Gastrocnemius medialis (tissue), 4 donors: ENCODE results near the gene CEACAM19. TPM values are rescaled to one million over a fixed set of nuclear protein-coding genes. Genes with fewer than 3 reads are reported as not detected.

Experiments used
- ATAC-seq, 2 donors: fragments of 150-250 bp; one replicate each; pipeline ENCODE4 v1.9.1; 2016
- DNase-seq, 2 donors: peaks; one replicate each; pipeline ENCODE4 v3.0.0-alpha.2; 2019
- H3K27ac ChIP-seq, 4 donors: fragments of 200-600 bp; sonication (generic); 1 replicate in 1 of 4; 2 replicates in 3 of 4; pipeline ENCODE4 v1.5.1; 2016 to 2018; ENCODE audit warnings: mild to moderate bottlenecking in 2 of 4, moderate library complexity in 1 of 4
- H3K27me3 ChIP-seq, 3 donors: fragments of 200-600 bp; sonication (generic) in 2 of 3; 1 replicate in 1 of 3; 2 replicates in 2 of 3; pipeline versions ENCODE4 v1.5.1 to v1.6.0; 2016 to 2019; ENCODE audit warnings: mild to moderate bottlenecking in 1 of 3, moderate library complexity in 1 of 3
- H3K36me3 ChIP-seq, 2 donors: fragments of 200-600 bp; sonication (generic) in 1 of 2; one replicate each; pipeline ENCODE4 v1.5.1; 2017 to 2018
- H3K4me1 ChIP-seq, 2 donors: fragments of 200-600 bp; sonication (generic) in 1 of 2; one replicate each; pipeline ENCODE4 v1.5.1; 2016 to 2017; ENCODE audit warnings: mild to moderate bottlenecking in 2 of 2
- H3K4me3 ChIP-seq, 4 donors: fragments of 200-600 bp; sonication (generic) in 3 of 4; 1 replicate in 1 of 4; 2 replicates in 3 of 4; pipeline ENCODE4 v1.5.1; 2016 to 2019; ENCODE audit warnings: mild to moderate bottlenecking in 2 of 4
- H3K9me3 ChIP-seq, 3 donors: fragments of 200-600 bp; sonication (generic) in 2 of 3; 1 replicate in 1 of 3; 2 replicates in 2 of 3; pipeline ENCODE4 v1.5.1; 2016 to 2019
- POLR2A ChIP-seq, 2 donors: fragments of 450-650 bp; IDR thresholded peaks; one replicate each; pipeline ENCODE4 v1.6.1; 2017; ENCODE audit warnings: antibody characterized with exemption in 2 of 2, mild to moderate bottlenecking in 2 of 2, moderate library complexity in 2 of 2
- in situ Hi-C, 4 donors: fragments of 200-750 bp; cut with MboI; loops; one replicate each; pipeline versions ENCODE4 v1.15.0 to v1.8.0; 2017; ENCODE audit warnings: low sequenced_read_pairs in 4 of 4
- intact Hi-C: fragments of 100-400 bp; cut with DNase I; formaldehyde crosslinking; loops from one replicate; pipeline ENCODE4 v1.15.1; 2023; ENCODE audit warnings: low total_unique reads
- total RNA-seq, 4 donors: library from RNA; depleted of rRNA; stranded (reverse); fragments of >200 nt; gene quantifications; one replicate each; pipeline versions ENCODE4 v1.1.0 to v1.2.3, GENCODE V29; 2016
- TF ChIP-seq, protein P1 (sequence below), 5 experiments: fragments of 450-650 bp in 3 of 5; fragments of 200-600 bp in 2 of 5; sonication (generic) in 2 of 5; IDR thresholded peaks in 4 of 5; conservative IDR thresholded peaks in 1 of 5; 1 replicate in 4 of 5; 2 replicates in 1 of 5; pipeline ENCODE4 v1.5.1; 2016 to 2019; ENCODE audit warnings: antibody characterized with exemption in 5 of 5, mild to moderate bottlenecking in 3 of 5, moderate library complexity in 3 of 5

The CEACAM19 gene
- total RNA-seq, 4 donors from 2014 or later, result 2.0 to 8.5 (median 3.7) TPM

DNA sequence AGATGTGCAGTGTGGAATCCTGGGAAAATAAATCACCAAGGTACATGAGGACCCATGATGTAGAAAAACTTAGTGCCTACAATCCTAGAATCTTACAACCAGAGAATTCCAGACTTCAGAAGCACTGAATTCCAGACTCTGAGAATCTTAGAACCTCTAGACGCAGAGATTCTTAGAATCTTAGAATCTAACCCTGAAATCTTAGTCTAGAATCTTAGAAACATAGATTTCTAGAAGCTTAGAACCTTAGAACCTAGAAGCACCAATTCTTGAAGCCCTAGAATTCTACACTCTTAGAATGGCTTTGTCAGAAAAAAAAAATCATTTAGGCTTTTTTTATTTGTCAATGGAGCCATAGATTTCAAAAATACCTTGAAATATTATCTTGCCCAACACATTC lies 33.7 kb downstream of the CEACAM19 start:
- no peak for DNase-seq
- ATAC-seq, result no peak
- in situ Hi-C loops, result no loop called here
- Histone ChIP-seq H3K27ac (no peak overlapping the region), H3K9me3 (no peaks in the 10 kb centered on the region), H3K4me3 (no peak overlapping the region), H3K27me3 (no peaks in the 10 kb centered on the region), H3K36me3 (no peaks in the 10 kb centered on the region), H3K4me1 (no peaks in the 10 kb centered on the region)
- no peak for TF ChIP-seq POLR2A (IDR thresholded peaks at IDR 0.05)
- TF ChIP-seq, protein P1, sequence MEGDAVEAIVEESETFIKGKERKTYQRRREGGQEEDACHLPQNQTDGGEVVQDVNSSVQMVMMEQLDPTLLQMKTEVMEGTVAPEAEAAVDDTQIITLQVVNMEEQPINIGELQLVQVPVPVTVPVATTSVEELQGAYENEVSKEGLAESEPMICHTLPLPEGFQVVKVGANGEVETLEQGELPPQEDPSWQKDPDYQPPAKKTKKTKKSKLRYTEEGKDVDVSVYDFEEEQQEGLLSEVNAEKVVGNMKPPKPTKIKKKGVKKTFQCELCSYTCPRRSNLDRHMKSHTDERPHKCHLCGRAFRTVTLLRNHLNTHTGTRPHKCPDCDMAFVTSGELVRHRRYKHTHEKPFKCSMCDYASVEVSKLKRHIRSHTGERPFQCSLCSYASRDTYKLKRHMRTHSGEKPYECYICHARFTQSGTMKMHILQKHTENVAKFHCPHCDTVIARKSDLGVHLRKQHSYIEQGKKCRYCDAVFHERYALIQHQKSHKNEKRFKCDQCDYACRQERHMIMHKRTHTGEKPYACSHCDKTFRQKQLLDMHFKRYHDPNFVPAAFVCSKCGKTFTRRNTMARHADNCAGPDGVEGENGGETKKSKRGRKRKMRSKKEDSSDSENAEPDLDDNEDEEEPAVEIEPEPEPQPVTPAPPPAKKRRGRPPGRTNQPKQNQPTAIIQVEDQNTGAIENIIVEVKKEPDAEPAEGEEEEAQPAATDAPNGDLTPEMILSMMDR (IDR thresholded peaks at IDR 0.05 in 4 of 5, conservative IDR thresholded peaks at IDR 0.05 in 1 of 5), result no peak
- intact Hi-C loops, result no loop called here

DNA sequence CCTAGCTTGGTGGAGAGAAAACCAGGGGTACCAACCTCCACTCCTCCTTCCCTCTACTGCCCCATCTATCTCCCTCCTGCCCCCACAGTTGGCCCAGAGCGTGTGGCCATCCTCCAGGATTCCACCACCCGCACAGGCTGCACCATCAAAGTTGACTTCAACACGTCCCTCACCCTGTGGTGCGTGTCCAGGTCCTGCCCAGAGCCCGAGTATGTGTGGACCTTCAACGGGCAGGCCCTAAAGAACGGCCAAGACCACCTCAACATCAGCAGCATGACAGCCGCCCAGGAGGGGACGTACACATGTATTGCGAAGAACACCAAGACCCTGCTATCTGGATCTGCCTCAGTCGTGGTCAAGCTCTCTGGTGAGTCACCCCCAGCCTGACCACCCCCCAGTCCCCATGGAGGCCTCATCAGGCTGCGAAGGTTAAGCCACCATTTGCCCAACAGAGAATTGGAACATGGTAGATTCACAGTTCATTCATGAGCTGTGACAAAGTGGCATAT lies 34.3 kb downstream of the CEACAM19 start:
- Histone ChIP-seq H3K27me3 (no peaks in the 10 kb centered on the region), H3K4me3 (no peak overlapping the region), H3K36me3 (no peaks in the 10 kb centered on the region), H3K9me3 (no peaks in the 10 kb centered on the region), H3K27ac (no peak overlapping the region), H3K4me1 (no peaks in the 10 kb centered on the region)
- ATAC-seq (no peak), DNase-seq (no peak)
- in situ Hi-C loops, result no loop called here
- no peak for TF ChIP-seq POLR2A (IDR thresholded peaks at IDR 0.05)
- TF ChIP-seq, protein P1 (IDR thresholded peaks at IDR 0.05 in 4 of 5, conservative IDR thresholded peaks at IDR 0.05 in 1 of 5), result no peak
- intact Hi-C loops, result no loop called here

DNA sequence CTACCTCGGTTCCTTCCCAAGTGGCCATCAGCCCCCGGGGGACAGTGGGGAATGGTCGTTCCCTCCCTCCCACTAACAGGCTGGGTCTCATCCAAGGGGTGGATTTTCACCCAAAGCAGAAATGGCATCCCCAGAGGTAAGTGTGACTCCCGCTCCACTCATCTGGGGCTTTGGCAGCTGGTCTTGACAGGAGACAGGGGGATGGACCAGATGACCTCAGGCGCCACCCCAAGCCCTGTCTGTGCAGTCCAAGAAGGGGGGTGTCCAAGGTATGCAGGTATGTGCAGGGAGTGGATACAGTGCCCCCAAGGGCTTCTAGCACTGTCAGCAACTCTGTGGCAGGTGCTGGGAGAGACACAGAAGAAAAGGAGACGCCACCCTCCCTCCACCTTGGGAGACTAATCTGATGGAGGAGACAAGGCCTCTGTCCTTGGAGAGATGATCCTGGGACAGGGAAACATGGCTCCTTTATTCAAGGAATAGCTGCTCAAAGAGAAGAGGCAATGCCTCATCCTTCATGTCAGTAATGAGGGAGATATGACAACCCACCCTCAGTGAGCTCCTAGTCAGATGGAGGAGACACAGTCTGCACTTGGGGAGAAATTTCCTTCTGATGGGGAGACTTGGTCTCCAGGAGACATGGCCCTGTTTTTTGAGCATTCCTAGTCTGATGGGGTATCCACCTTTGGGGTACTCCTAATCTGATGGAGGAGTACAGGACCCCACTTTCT lies 35.4 kb downstream of the CEACAM19 start:
- intact Hi-C loops, result no loop called here
- Histone ChIP-seq H3K9me3 (no peaks in the 10 kb centered on the region), H3K4me3 (no peak overlapping the region), H3K36me3 (no peaks in the 10 kb centered on the region), H3K27me3 (no peaks in the 10 kb centered on the region), H3K27ac (no peak overlapping the region), H3K4me1 (no peaks in the 10 kb centered on the region)
- DNase-seq, result no peak
- no peak for ATAC-seq
- TF ChIP-seq, protein P1 (IDR thresholded peaks at IDR 0.05 in 4 of 5, conservative IDR thresholded peaks at IDR 0.05 in 1 of 5), result no peak
- no peak for TF ChIP-seq POLR2A (IDR thresholded peaks at IDR 0.05)
- in situ Hi-C loops, result no loop called here

DNA sequence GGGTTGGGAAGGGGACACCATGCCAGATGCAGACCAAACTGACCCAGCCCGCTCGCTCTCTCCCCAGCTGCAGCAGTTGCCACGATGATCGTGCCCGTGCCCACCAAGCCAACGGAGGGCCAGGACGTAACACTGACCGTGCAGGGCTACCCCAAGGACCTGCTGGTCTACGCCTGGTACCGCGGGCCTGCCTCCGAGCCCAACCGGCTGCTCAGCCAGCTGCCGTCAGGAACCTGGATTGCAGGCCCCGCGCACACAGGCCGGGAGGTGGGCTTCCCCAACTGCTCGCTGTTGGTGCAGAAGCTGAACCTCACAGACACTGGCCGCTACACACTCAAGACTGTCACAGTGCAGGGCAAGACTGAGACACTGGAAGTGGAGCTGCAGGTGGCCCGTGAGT lies 36.5 kb downstream of the CEACAM19 start:
- intact Hi-C loops (no loop called here), in situ Hi-C loops (no loop called here)
- H3K4me3 ChIP-seq, result no peak overlapping the region
- no peak overlapping the region for H3K27ac ChIP-seq
- TF ChIP-seq POLR2A (IDR thresholded peaks at IDR 0.05), result no peak
- TF ChIP-seq, protein P1 (IDR thresholded peaks at IDR 0.05 in 4 of 5, conservative IDR thresholded peaks at IDR 0.05 in 1 of 5), result no peak
- no peaks in the 10 kb centered on the region for H3K4me1 ChIP-seq
- no peaks in the 10 kb centered on the region for H3K9me3 ChIP-seq
- DNase-seq, result no peak
- no peaks in the 10 kb centered on the region for H3K36me3 ChIP-seq
- no peaks in the 10 kb centered on the region for H3K27me3 ChIP-seq
- ATAC-seq, result no peak
